Endodermal cell (in vitro differentiated cells): Measurements from ENCODE around the gene CCND1. TPM values are rescaled to one million over a fixed set of nuclear protein-coding genes. Genes with fewer than 3 reads are reported as not detected.

Source experiments
- DNase-seq: peaks from one replicate; pipeline ENCODE4 v3.0.0-alpha.2; 2017
- H3K27ac ChIP-seq: 2 replicates; pipeline ENCODE4 v1.5.1; 2013; ENCODE audit warnings: mild to moderate bottlenecking, low read depth, low read length, moderate library complexity
- H3K27me3 ChIP-seq: 2 replicates; pipeline ENCODE4 v1.6.1; 2013; ENCODE audit warnings: mild to moderate bottlenecking, low read length, moderate library complexity; ENCODE audit not compliant: insufficient read depth, control insufficient read depth, poor library complexity, severe bottlenecking
- H3K36me3 ChIP-seq: 2 replicates; pipeline ENCODE4 v1.7.0; 2013; ENCODE audit warnings: mild to moderate bottlenecking, low read length, moderate library complexity; ENCODE audit not compliant: control insufficient read depth, insufficient read depth
- H3K4me1 ChIP-seq: one replicate; pipeline ENCODE4 v1.7.0; 2013; ENCODE audit warnings: low read length; ENCODE audit not compliant: control insufficient read depth, insufficient read depth
- H3K4me3 ChIP-seq: 2 replicates; pipeline ENCODE4 v1.5.1; 2013; ENCODE audit warnings: mild to moderate bottlenecking, low read length, moderate library complexity
- H3K9ac ChIP-seq: 2 replicates; pipeline ENCODE4 v1.6.1; 2013; ENCODE audit warnings: mild to moderate bottlenecking, low read length, moderate library complexity; ENCODE audit not compliant: poor library complexity, severe bottlenecking; ENCODE audit errors: extremely low read depth
- H3K9me3 ChIP-seq: 2 replicates; pipeline ENCODE4 v1.6.1; 2013; ENCODE audit warnings: mild to moderate bottlenecking, low read length, moderate library complexity; ENCODE audit not compliant: control insufficient read depth
- H3K27ac Mint-ChIP-seq: 2 replicates; pipeline ENCODE4 v1.8.0; 2020; ENCODE audit warnings: mixed read lengths
- H3K27me3 Mint-ChIP-seq: 2 replicates; pipeline ENCODE4 v1.8.0; 2021; ENCODE audit warnings: mild to moderate bottlenecking, mixed read lengths; ENCODE audit not compliant: insufficient read depth
- H3K36me3 Mint-ChIP-seq: 2 replicates; pipeline ENCODE4 v1.8.0; 2020; ENCODE audit warnings: low read depth, mixed read lengths
- H3K4me1 Mint-ChIP-seq: 2 replicates; pipeline ENCODE4 v1.8.0; 2020; ENCODE audit warnings: mixed read lengths
- H3K4me3 Mint-ChIP-seq: 2 replicates; pipeline ENCODE4 v1.8.0; 2020; ENCODE audit warnings: mild to moderate bottlenecking, moderate library complexity, mixed read lengths
- H3K9me3 Mint-ChIP-seq: 2 replicates; pipeline ENCODE4 v1.8.0; 2020; ENCODE audit warnings: mild to moderate bottlenecking, mixed read lengths
- CTCF ChIP-seq: fragments of 200-600 bp; sonication (generic); conservative IDR thresholded peaks from 2 replicates; pipeline ENCODE4 v1.5.0; 2021; ENCODE audit warnings: antibody characterized with exemption, mild to moderate bottlenecking
- WGBS, 2 experiments: methylation state at CpG; one replicate each; pipeline versions ENCODE4 v1.1.5 to v1.1.7; 2013; ENCODE audit warnings: missing lambda C conversion rate in 2 of 2, mixed read lengths in 1 of 2; ENCODE audit not compliant: insufficient coverage in 1 of 2, insufficient read length in 1 of 2; 5-methylcytosine and 5-hydroxymethylcytosine counted together
- long read RNA-seq, 4 experiments: library from polyadenylated mRNA in 2 of 4; library from RNA in 1 of 4; library from capped mRNA in 1 of 4; stranded (forward) in 3 of 4; unstranded in 1 of 4; transcript quantifications; one replicate each; pipeline ENCODE4 v2.0.0, GENCODE V29; 2020 to 2021; ENCODE audit warnings: inconsistent platforms in 1 of 4
- polyA plus RNA-seq, 2 experiments: library from polyadenylated mRNA; stranded (reverse); fragments of 50-300 nt; gene quantifications; one replicate each; pipeline ENCODE4 v1.2.3, GENCODE V29; 2013
- total RNA-seq, 2 donors: library from RNA; stranded (reverse); fragmentation: NEBNext Ultra II Directional in 1 of 2; extraction: Animal tissue kit (Norgen Biotek cat#: 25700) in 1 of 2; gene quantifications; 2 replicates in 1 of 2; 3 replicates in 1 of 2; pipeline ENCODE4 v1.2.1, GENCODE V29; 2021

Gene CCND1
- 100 to 1,000 TPM in 1 of 2 donors, 10 to 100 TPM in 1; 65.7 to 214 TPM for total RNA-seq
- polyA plus RNA-seq (2013, experiment 1 of 2), result 203 TPM
- polyA plus RNA-seq (2013, experiment 2 of 2), result 171 TPM
- long read RNA-seq, experiment 1, full-length matches to known transcripts, result 3 of 17 reads
- long read RNA-seq, experiment 1, partial matches to known transcripts, result 0 of 17 reads
- long read RNA-seq, experiment 1, other reads (novel, unspliced or antisense), result 14 of 17 reads
- long read RNA-seq, experiment 2, full-length matches to known transcripts, result 36 of 43 reads
- long read RNA-seq, experiment 2, partial matches to known transcripts, result 6 of 43 reads
- long read RNA-seq, experiment 2, other reads (novel, unspliced or antisense), result 1 of 43 reads
- long read RNA-seq, experiment 3, full-length matches to known transcripts, result 242 of 358 reads
- long read RNA-seq, experiment 3, partial matches to known transcripts, result 114 of 358 reads
- long read RNA-seq, experiment 3, other reads (novel, unspliced or antisense), result 2 of 358 reads
- long read RNA-seq, experiment 4, full-length matches to known transcripts, result 6 of 11 reads
- long read RNA-seq, experiment 4, partial matches to known transcripts, result 0 of 11 reads
- long read RNA-seq, experiment 4, other reads (novel, unspliced or antisense), result 5 of 11 reads

- peaks cover 43% of the 10 kb centered on the region for H3K27me3 ChIP-seq
- Mint-ChIP-seq H3K9me3 (no peaks in the 10 kb centered on the region), H3K4me1 (peaks cover 8% of the 10 kb centered on the region), H3K4me3 (peak within 1 kb of the TSS; percentile 93), H3K27me3 (peaks cover 5% of the 10 kb centered on the region), H3K36me3 (peaks cover 19% of the 10 kb centered on the region), H3K27ac (peak within 1 kb of the TSS; percentile 91)
- no peaks in the 10 kb centered on the region for H3K36me3 ChIP-seq
- H3K9me3 ChIP-seq, result no peaks in the 10 kb centered on the region
- peak; percentile 47 for TF ChIP-seq CTCF
- H3K4me1 ChIP-seq, result peaks cover 5% of the 10 kb centered on the region
- peak within 1 kb of the TSS; percentile 81 for H3K4me3 ChIP-seq
- DNase-seq, result peak; percentile 97
- WGBS, 2 experiments, result 0% methylated on average over 25 to 42 of the region's 49 CpGs
- peak within 1 kb of the TSS; percentile 88 for H3K27ac ChIP-seq
- peak within 1 kb of the TSS; percentile 63 for H3K9ac ChIP-seq
These were observed at the start of gene CCND1 for GRCh38 chr11:69640995-69641581. TSS of gene CCND1 (plus strand) at chr11:69641156. CDS start at chr11:69641314, 158 bp downstream.

GRCh38 chr11:69592986-69593650 lies 47.8 kb upstream of the CCND1 start:
- Mint-ChIP-seq H3K4me3 (no peak overlapping the region), H3K36me3 (no peaks in the 10 kb centered on the region)
- WGBS, 2 experiments, result 93 to 95% methylated on average over 25 to 31 of the region's 31 CpGs

More at GRCh38 chr11:69592986-69593650, 47.8 kb upstream of the CCND1 start:
- Histone ChIP-seq H3K36me3 (no peaks in the 10 kb centered on the region), H3K4me1 (no peaks in the 10 kb centered on the region), H3K9me3 (no peaks in the 10 kb centered on the region), H3K4me3 (no peak overlapping the region), H3K27ac (no peak overlapping the region), H3K9ac (no peak overlapping the region), H3K27me3 (no peaks in the 10 kb centered on the region)
- no peak for TF ChIP-seq CTCF
- Mint-ChIP-seq H3K27ac (no peak overlapping the region), H3K4me1 (no peaks in the 10 kb centered on the region), H3K27me3 (peaks cover 2% of the 10 kb centered on the region), H3K9me3 (no peaks in the 10 kb centered on the region)
- DNase-seq, result no peak
